Measurements from ENCODE around the gene CEP72. TPM values are rescaled to one million over a fixed set of nuclear protein-coding genes. Genes with fewer than 3 reads are reported as not detected.
"Not testable (repeated sequence)": the region's sequence is repeated elsewhere in the genome, so short reads cannot be mapped to it uniquely, and the experiment has no call there.

CEP72 gene
- total RNA-seq, 1 donor, result 5.2 TPM

DNA sequence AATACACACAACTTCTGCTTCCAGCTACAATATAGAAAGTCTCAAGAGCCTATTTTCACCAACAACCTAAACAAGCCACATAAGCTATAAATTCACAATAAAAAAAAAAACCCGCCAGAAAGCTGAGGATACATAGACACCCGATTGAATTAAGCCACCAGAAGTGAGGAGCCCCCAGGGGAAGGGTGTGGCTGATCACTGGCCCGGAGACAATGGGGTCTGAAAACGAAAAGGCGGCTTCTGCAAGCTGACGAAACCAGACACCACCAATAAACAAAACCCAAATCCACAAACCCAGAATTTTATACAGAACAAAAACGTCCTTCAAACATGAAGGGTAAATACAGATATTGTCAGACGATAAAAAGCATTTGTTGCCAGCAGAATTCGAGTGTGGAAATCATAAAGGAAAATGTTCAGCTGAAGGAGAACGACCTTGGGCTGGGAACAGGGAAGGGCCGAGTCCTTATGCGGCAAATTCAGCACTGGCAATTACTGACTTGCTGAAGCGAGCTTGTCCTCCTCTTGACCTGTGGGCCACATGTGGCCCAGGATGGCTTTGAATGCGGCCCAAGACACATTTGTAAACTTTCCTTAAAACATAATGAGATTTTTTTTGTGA, 39.6 kb upstream of the CEP72 start:
- no peak for DNase-seq (ENCODE audit: low read depth)
- TF ChIP-seq, protein P1, sequence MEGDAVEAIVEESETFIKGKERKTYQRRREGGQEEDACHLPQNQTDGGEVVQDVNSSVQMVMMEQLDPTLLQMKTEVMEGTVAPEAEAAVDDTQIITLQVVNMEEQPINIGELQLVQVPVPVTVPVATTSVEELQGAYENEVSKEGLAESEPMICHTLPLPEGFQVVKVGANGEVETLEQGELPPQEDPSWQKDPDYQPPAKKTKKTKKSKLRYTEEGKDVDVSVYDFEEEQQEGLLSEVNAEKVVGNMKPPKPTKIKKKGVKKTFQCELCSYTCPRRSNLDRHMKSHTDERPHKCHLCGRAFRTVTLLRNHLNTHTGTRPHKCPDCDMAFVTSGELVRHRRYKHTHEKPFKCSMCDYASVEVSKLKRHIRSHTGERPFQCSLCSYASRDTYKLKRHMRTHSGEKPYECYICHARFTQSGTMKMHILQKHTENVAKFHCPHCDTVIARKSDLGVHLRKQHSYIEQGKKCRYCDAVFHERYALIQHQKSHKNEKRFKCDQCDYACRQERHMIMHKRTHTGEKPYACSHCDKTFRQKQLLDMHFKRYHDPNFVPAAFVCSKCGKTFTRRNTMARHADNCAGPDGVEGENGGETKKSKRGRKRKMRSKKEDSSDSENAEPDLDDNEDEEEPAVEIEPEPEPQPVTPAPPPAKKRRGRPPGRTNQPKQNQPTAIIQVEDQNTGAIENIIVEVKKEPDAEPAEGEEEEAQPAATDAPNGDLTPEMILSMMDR (IDR thresholded peaks at IDR 0.05; ENCODE audit: insufficient read depth, low read depth, low read length), result no peak
- no peak overlapping the region for H3K4me3 ChIP-seq (ENCODE audit: low read depth, low read length)

DNA sequence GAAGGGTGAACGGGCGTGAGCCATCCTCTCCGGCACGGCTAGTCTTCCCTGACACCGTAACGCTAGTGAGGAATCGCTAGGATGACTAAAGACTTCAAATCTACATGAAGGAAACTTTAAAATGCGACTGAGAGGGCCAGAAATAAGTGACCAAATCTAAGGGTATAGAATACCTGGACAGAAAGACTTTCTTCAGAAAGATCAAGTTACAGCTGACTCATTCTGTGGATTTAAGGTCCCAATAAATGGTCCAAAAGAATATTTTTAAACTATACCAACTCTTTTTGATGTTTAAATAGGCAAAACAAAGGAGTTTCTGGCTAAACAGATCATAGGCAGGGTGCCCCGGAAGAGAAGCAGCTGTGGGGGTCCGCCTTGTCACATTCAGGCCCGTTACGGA, 38.9 kb upstream of the CEP72 start:
- no peak for DNase-seq (ENCODE audit: low read depth)
- TF ChIP-seq, protein P1 (IDR thresholded peaks at IDR 0.05; ENCODE audit: insufficient read depth, low read depth, low read length), result no peak
- H3K4me3 ChIP-seq (ENCODE audit: low read depth, low read length), result no peak overlapping the region

DNA sequence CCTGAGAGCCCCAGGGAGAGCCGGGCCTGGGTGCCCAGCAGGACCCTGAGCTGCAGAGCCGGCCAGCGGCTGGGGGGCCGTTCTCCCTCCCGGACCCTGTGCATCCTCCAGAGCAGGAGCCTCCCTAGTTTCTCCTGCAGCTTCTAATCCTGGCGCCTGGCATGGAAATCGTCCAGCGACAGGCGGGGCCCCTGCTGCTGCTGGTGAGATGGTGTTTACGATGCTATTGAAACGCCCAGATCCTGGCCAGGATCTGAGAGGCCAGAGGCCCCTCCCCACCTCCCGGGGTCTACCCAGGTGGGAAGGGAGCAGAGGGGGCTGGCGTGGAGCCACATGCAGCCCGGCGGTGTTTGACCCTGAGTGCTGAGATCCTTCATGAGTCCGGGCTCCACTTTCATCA, 38.2 kb upstream of the CEP72 start:
- TF ChIP-seq, protein P1 (IDR thresholded peaks at IDR 0.05; ENCODE audit: insufficient read depth, low read depth, low read length), result no peak
- no peak for DNase-seq (ENCODE audit: low read depth)
- H3K4me3 ChIP-seq (ENCODE audit: low read depth, low read length), result no peak overlapping the region

DNA sequence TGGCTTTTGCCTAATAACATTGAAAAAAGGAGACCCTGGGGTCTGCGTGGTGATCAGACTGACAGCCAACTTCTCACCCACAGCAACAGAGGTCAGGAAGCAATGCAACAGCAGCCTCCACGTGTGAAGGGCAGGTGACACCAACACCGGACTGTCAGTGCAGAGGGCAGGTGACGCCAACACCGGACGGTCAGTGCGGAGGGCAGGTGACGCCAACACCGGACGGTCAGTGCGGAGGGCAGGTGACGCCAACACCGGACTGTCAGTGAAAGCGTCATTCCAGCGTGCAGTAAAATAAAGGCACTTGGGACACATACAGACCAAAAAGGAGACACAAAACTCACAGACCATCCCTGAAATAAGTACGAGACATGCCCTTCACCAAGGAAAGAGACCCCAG, 37.2 kb upstream of the CEP72 start:
- no peak overlapping the region for H3K4me3 ChIP-seq (ENCODE audit: low read depth, low read length)
- TF ChIP-seq, protein P1 (IDR thresholded peaks at IDR 0.05; ENCODE audit: insufficient read depth, low read depth, low read length), result no peak
- no peak for DNase-seq (ENCODE audit: low read depth)

DNA sequence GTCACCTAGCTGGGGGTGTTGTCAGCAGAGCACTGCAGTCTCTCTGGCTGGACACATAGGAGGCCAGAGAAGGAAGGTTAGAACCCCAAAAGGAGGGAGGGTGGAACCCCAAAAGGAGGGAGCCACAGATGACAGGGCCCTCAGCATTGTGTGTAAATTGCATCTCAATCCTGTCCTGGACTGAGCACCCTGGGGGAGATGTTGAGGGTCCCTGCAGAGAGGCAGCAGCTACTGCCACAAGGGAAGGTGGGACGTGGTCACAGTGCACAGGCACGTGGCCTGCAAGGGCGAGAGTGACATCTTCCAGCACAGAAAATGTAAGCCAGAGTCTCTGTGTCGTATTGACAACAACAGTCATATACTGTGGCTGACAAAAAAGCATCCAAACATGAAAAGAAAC, 36.5 kb upstream of the CEP72 start:
- TF ChIP-seq, protein P1 (IDR thresholded peaks at IDR 0.05; ENCODE audit: insufficient read depth, low read depth, low read length), result no peak
- no peak overlapping the region for H3K4me3 ChIP-seq (ENCODE audit: low read depth, low read length)
- DNase-seq (ENCODE audit: low read depth), result no peak

DNA sequence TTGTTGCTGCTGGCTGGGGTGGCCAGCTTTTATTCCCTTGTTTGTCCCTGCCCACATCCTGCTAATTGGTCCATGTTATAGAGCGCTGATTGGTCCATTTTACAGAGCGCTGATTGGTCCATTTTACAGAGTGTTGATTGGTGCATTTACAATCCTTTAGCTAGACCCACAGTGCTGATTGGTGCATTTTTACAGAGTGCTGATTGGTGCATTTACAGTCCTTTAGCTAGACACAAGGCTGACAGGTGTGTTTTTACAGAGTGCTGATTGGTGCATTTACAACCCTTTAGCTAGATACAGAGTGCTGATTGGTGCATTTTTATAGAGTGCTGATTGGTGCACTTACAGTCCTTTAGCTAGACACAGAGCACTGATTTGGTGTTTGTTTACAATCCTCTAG, 34.9 kb upstream of the CEP72 start:
- not testable (repeated sequence) for H3K4me3 ChIP-seq (ENCODE audit: low read depth, low read length); DNase-seq (ENCODE audit: low read depth)

DNA sequence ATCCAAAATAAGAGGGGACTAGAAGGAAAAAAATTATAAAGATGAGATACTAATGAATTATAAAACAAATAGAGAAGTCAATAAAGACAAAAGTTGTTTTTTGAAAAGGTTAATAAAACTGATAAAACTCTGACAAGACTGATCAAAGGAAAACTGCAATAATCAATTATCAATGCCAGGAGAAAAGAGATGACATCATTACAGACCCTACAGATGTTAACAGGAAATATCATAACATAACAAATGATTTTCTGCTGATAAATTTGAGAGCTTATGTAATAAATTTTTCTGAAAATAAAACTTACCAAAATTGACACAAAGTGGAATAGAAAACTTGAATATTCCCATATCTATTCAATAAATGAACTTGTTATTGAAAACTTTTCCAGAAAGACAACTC, 34.3 kb upstream of the CEP72 start:
- H3K4me3 ChIP-seq (ENCODE audit: low read depth, low read length), result no peak overlapping the region
- no peak for DNase-seq (ENCODE audit: low read depth)
- TF ChIP-seq, protein P1 (IDR thresholded peaks at IDR 0.05; ENCODE audit: insufficient read depth, low read depth, low read length), result no peak

All from fibroblast of villous mesenchyme (primary cell).